GM15510 (cell line): ENCODE data around the gene MAPRE3.

Experiments used
- POLR2A ChIP-seq: IDR thresholded peaks from 3 replicates; pipeline ENCODE4 v1.6.1; 2011; ENCODE audit warnings: borderline replicate concordance; ENCODE audit not compliant: insufficient read length; ENCODE audit errors: extremely low read depth

The MAPRE3 gene

GRCh38 chr2:26942543-26943295 lies 27.7 kb upstream of the MAPRE3 start:
- no peak for TF ChIP-seq POLR2A

- no peak for TF ChIP-seq POLR2A
Observed at GRCh38 chr2:26945991-26946750, 24.3 kb upstream of the MAPRE3 start.

GRCh38 chr2:26946841-26947784 lies 23.3 kb upstream of the MAPRE3 start:
- no peak for TF ChIP-seq POLR2A

- TF ChIP-seq POLR2A = no peak
Observed at GRCh38 chr2:26948800-26949199, 21.6 kb upstream of the MAPRE3 start.

- TF ChIP-seq POLR2A = no peak
Observed at GRCh38 chr2:26950246-26950645, 20.2 kb upstream of the MAPRE3 start.

GRCh38 chr2:26951236-26951635 lies 19.2 kb upstream of the MAPRE3 start:
- no peak for TF ChIP-seq POLR2A

GRCh38 chr2:26952374-26952773 lies 18.1 kb upstream of the MAPRE3 start:
- TF ChIP-seq POLR2A = no peak

GRCh38 chr2:26954135-26954534 lies 16.3 kb upstream of the MAPRE3 start:
- no peak for TF ChIP-seq POLR2A

- TF ChIP-seq POLR2A = no peak
Observed at GRCh38 chr2:26957041-26957440, 13.4 kb upstream of the MAPRE3 start.

- no peak for TF ChIP-seq POLR2A
Observed at GRCh38 chr2:26957534-26957933, 12.9 kb upstream of the MAPRE3 start.

GRCh38 chr2:26959331-26959730 lies 11.1 kb upstream of the MAPRE3 start:
- no peak for TF ChIP-seq POLR2A

- TF ChIP-seq POLR2A = no peak
Observed at GRCh38 chr2:26964446-26965130, 5.8 kb upstream of the MAPRE3 start.

- TF ChIP-seq POLR2A = no peak
Observed at GRCh38 chr2:26968001-26968400, 2.4 kb upstream of the MAPRE3 start.

GRCh38 chr2:26969077-26969844 lies 1.2 kb upstream of the MAPRE3 start:
- no peak for TF ChIP-seq POLR2A

GRCh38 chr2:26970928-26971627 lies 641 bp downstream of the MAPRE3 start:
- TF ChIP-seq POLR2A = no peak
